Right lobe of liver (tissue), 4 donors: Measurements from ENCODE around the gene CLDN18.

ENCODE experiments used
- CTCF ChIP-seq, 4 donors: fragments of 200-600 bp in 3 of 4; fragments of 450-650 bp in 1 of 4; IDR thresholded peaks; one replicate each; pipeline versions ENCODE4 v1.5.1 to v1.8.0; 2016 to 2022; ENCODE audit warnings: antibody characterized with exemption in 4 of 4, mild to moderate bottlenecking in 2 of 4
- POLR2A ChIP-seq: fragments of 450-650 bp; IDR thresholded peaks from one replicate; pipeline ENCODE4 v1.6.1; 2017; ENCODE audit warnings: antibody characterized with exemption, mild to moderate bottlenecking
- donor health status: DM: no; HTN: no; CAD: no.
- donor health status: DM: no; HTN: no; CAD: no.
- donor health status: DM: no; HTN: yes; CAD: no.

- TF ChIP-seq CTCF (IDR thresholded peaks at IDR 0.05) = no peak
- no peak for TF ChIP-seq POLR2A
Observed at GRCh38 chr3:138047596-138048158, 37.7 kb downstream of the CLDN18 start.
